K562 (cell line): Measurements from ENCODE around the gene SMAD3. TPM values are rescaled to one million over a fixed set of nuclear protein-coding genes. Genes with fewer than 3 reads are reported as not detected.

Experiments
- ARID3B ChIP-seq: fragments of 250-450 bp; sonication (Bioruptor Pico); IDR thresholded peaks from 2 replicates; pipeline ENCODE4 v1.4.0; 2020; ENCODE audit warnings: borderline replicate concordance
- ATF6 ChIP-seq: sonication (generic); formaldehyde crosslinking; IDR thresholded peaks from 2 replicates; pipeline ENCODE4 v1.4.0; 2020; ENCODE audit warnings: mild to moderate bottlenecking, missing genetic modification reagents
- DACH1 ChIP-seq: fragments of 450-650 bp; IDR thresholded peaks from 2 replicates; pipeline ENCODE4 v1.6.1; 2018; ENCODE audit not compliant: partially characterized antibody
- DNMT1 ChIP-seq: fragments of 450-650 bp; IDR thresholded peaks from 2 replicates; pipeline ENCODE4 v1.6.1; 2016; ENCODE audit warnings: antibody characterized with exemption, mild to moderate bottlenecking
- HBP1 ChIP-seq: fragments of 450-650 bp; formaldehyde crosslinking; IDR thresholded peaks from 2 replicates; pipeline ENCODE4 v1.4.0; 2022; ENCODE audit warnings: missing genetic modification characterization
- HMGXB4 ChIP-seq: sonication (generic); formaldehyde crosslinking; IDR thresholded peaks from 2 replicates; pipeline ENCODE4 v1.8.1; 2023; ENCODE audit warnings: mild to moderate bottlenecking, missing genetic modification reagents
- MECOM ChIP-seq: fragments of 250-450 bp; sonication (Bioruptor Pico); IDR thresholded peaks from 2 replicates; pipeline ENCODE4 v1.8.0; 2022; ENCODE audit warnings: inconsistent platforms
- NELFE ChIP-seq: IDR thresholded peaks from 2 replicates; pipeline ENCODE4 v1.6.1; 2011; ENCODE audit warnings: mild to moderate bottlenecking; ENCODE audit not compliant: insufficient read depth, insufficient read length
- PML ChIP-seq: IDR thresholded peaks from 2 replicates; pipeline ENCODE4 v1.6.1; 2012; ENCODE audit warnings: low read length, inconsistent platforms
- PYGO2 ChIP-seq: fragments of 450-650 bp; IDR thresholded peaks from 2 replicates; pipeline ENCODE4 v1.6.1; 2016; ENCODE audit warnings: mild to moderate bottlenecking, missing genetic modification characterization, moderate library complexity, missing compliant biosample characterization
- SAFB ChIP-seq: fragments of 200-400 bp; formaldehyde crosslinking; IDR thresholded peaks from 2 replicates; pipeline ENCODE4 v1.6.1; 2017; ENCODE audit warnings: low read depth, low read length, borderline replicate concordance
- SMARCA4 ChIP-seq: fragments of 450-650 bp; IDR thresholded peaks from 2 replicates; pipeline ENCODE4 v1.6.1; 2016
- SRSF1 ChIP-seq: fragments of 200-400 bp; formaldehyde crosslinking; IDR thresholded peaks from 2 replicates; pipeline ENCODE4 v1.6.1; 2017; ENCODE audit warnings: mild to moderate bottlenecking, low read depth, low read length, moderate library complexity
- YY1 ChIP-seq, 3 experiments: IDR thresholded peaks; 2 replicates each; pipeline ENCODE4 v1.6.1; 2011; ENCODE audit warnings: low read length in 2 of 3, mild to moderate bottlenecking in 2 of 3, moderate library complexity in 2 of 3, borderline replicate concordance in 1 of 3, control low read depth in 1 of 3, low read depth in 1 of 3; ENCODE audit not compliant: insufficient read depth in 3 of 3, insufficient replicate concordance in 2 of 3, control insufficient read depth in 1 of 3, insufficient read length in 1 of 3; ENCODE audit errors: extremely low read depth in 1 of 3
- ZBTB49 ChIP-seq: sonication (generic); formaldehyde crosslinking; IDR thresholded peaks from 2 replicates; pipeline ENCODE4 v1.8.0; 2022; ENCODE audit warnings: missing genetic modification reagents, mild to moderate bottlenecking, borderline replicate concordance
- ZNF589 ChIP-seq: fragments of 200-800 bp; sonication (Bioruptor generic); IDR thresholded peaks from 2 replicates; pipeline ENCODE4 v1.6.1; 2016; ENCODE audit warnings: low read depth, missing genetic modification characterization, missing compliant biosample characterization
- polyA plus RNA-seq, 8 experiments: library from polyadenylated mRNA; depleted of rRNA in 4 of 8; stranded (reverse) in 5 of 8; unstranded in 3 of 8; fragments of >200 nt; fragmentation: Nextera tagmentation in 2 of 8; fragmentation: Illumina TruSeq in 1 of 8; extraction: Ambion mirVana in 2 of 8; extraction: Trizol in 1 of 8; gene quantifications; 2 replicates each; pipeline versions ENCODE4 v1.2.1 to v1.2.3, GENCODE V29; 2011 to 2014; ENCODE audit warnings: inconsistent platforms in 1 of 8, missing spikeins in 1 of 8
- total RNA-seq, 7 experiments: library from RNA; depleted of rRNA in 6 of 7; stranded (reverse); fragments of >200 nt in 6 of 7; fragmentation: Illumina TruSeq in 2 of 7; extraction: Trizol in 2 of 7; gene quantifications; 2 replicates each; pipeline versions ENCODE4 v1.2.1 to v1.2.3, GENCODE V29; 2011 to 2021; ENCODE audit warnings: low replicate concordance in 1 of 7

The SMAD3 gene
- total and polyA plus RNA-seq, 9 of the 15 experiments (the other 6 are each of a cell fraction or from before 2014, with no cell fraction given), result 4.3 to 39.2 (median 11.1) TPM

GRCh38 chr15:67066959-67067853 lies 1.8 kb downstream of the SMAD3 start (continued):
- TF ChIP-seq ATF6, result no peak
- no peak; the same call in 1 of the 2 replicates for TF ChIP-seq PML
- no peak for TF ChIP-seq ARID3B
- no peak for TF ChIP-seq SMARCA4
- peak in 1 of 3 experiments; percentile 3 for TF ChIP-seq YY1 (IDR thresholded peaks at IDR 0.05; ENCODE audit: borderline replicate concordance in 1 of 3, control insufficient read depth in 1 of 3, extremely low read depth in 1 of 3, insufficient read depth in 3 of 3, insufficient read length in 1 of 3, insufficient replicate concordance in 2 of 3, low read depth in 1 of 3, low read length in 2 of 3)
- no peak for TF ChIP-seq NELFE
- no peak for TF ChIP-seq HMGXB4
- TF ChIP-seq SRSF1, result no peak
- no peak for TF ChIP-seq PYGO2 (tag)
- TF ChIP-seq SAFB, result no peak
- TF ChIP-seq HBP1 (CRISPR knock-in tag), result no peak
- TF ChIP-seq MECOM, result no peak
- TF ChIP-seq ZBTB49 (CRISPR knock-in tag), result no peak
- no peak for TF ChIP-seq DACH1
- TF ChIP-seq DNMT1, result no peak
- no peak for TF ChIP-seq ZNF589 (CRISPR knock-in tag)
